ENCODE results near the gene AJUBA. TPM values are rescaled to one million over a fixed set of nuclear protein-coding genes. Genes with fewer than 3 reads are reported as not detected.
"Not testable (repeated sequence)": the region's sequence is repeated elsewhere in the genome, so short reads cannot be mapped to it uniquely, and the experiment has no call there.

The AJUBA gene
- polyA plus RNA-seq, 3 donors: 72.8 to 93.8 (median 86.4) TPM

DNA sequence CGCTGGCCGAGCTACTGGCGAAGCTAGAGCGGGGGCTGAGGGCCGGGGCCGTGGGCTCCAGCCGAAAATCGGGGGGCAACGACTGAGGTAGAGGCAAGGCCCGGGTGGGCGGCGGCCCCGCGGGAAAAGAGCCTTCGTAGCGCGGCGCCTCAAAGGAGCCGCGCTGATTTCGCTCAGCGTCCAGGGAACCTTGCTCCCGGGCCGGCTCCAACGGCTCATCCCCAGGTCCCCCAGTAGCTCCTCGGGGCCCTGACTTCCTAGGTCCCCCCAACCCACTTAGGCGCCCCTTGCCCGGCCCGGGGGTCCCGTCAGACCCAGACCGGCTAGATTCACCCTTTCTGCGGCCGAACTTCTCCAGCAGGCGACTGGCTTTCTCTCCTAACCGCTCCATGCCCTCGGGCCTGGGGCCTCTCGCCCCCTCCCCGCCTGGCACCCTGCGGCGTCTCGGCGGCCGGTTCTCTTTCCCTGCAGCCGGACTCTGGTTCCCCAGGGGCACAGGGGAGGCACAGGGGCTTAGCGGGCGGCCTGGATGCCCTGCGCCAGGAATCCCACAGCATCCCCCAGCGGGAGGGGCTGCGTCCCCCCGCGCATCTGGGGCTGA lies 375 bp downstream of the AJUBA start:
- DNase-seq (ENCODE audit: low read depth in 3 of 3, low spot score in 2 of 3): no peak

DNA sequence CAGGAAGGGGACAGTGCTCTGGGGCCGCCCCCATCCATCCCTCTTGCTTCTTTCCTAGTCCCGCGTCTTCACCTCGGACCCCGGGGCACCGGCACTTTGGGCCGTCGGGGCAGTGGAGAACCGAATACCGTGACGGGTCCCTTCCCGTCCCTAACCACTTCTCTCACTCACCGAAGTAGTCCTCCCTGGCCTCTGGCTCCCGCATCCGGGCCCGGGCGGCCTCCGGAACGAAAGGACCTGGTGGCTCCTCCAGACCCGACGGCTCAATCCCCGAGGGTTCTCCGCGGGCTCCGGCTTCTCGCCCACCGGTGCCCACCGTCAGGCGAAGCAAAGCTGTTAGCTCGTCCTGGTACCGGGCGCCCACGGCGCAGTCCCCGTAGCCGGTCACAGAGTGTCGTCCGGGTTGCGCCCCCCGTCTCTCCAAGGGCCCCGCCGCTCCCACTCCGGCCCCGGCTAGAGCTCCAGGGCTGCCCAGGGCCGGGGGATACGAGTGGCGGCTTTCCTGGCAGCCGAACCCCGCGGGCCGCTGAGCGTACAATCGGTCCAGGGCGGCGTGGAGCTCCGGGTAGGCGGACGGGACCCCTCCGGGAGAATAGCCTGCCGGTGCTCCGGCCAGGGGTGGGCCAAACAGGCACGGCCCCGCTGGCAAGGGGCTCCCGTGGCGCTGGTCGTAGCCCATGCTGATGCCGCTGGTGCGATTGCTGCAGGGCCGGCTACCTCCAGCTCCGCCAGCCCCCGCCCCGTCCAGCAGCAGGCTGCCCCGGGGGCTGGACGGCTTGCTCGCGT lies 1.1 kb downstream of the AJUBA start:
- DNase-seq (ENCODE audit: low read depth in 3 of 3, low spot score in 2 of 3): no peak

DNA sequence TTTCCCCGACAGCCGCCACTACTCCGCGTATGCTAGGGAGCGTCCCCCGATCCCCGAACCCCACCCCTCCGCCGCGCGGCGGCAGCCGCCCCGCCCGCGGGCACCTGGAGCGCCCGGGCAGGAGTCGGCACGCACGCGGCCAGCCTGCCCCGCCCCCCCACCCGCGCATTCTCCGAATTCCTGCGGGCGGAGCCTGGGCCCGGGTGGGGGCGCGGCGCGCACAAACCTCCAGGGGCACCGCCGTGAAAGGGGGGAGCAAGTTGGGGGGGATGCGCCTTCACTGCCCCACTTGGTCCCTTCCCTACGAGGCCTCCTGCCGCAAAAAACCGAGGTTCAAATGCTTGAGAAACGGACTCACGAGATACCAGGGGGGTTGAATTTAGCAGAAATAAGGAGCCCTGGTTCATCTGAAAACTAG lies 1.7 kb downstream of the AJUBA start:
- DNase-seq (ENCODE audit: low read depth in 3 of 3, low spot score in 2 of 3): peak in 1 of 3 donors; percentile 38

DNA sequence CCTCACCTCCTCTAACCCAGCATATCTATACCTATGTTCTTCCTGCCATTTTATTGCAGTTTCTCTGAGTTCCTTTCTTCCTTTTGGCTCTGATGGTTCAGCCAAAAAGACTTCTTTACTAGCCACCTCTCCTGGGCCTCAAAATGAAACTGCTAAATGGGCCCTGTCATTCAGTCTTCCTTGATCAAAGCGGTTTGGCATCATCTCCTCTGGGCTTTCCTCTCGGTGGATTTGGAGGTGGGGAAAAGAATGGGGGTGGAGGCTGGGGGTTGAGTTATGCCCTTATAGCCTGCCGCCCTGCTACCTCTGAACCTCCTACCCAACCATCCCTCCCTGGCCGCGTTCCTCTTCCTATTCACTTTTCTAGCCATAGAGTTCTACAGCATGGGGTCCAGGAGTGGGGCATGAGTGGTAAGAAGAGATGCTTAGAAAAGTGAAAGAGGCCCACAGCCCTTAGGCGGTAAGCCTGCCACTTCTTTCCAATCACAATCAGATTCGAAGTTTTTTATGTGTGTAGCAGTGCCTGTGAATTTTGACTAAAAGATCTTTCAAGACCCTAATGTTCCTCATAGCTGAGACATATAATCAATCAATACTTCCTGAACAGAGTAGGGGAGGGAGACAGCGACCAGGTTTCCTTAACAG lies 2.5 kb downstream of the AJUBA start:
- DNase-seq (ENCODE audit: low read depth in 3 of 3, low spot score in 2 of 3): no peak

DNA sequence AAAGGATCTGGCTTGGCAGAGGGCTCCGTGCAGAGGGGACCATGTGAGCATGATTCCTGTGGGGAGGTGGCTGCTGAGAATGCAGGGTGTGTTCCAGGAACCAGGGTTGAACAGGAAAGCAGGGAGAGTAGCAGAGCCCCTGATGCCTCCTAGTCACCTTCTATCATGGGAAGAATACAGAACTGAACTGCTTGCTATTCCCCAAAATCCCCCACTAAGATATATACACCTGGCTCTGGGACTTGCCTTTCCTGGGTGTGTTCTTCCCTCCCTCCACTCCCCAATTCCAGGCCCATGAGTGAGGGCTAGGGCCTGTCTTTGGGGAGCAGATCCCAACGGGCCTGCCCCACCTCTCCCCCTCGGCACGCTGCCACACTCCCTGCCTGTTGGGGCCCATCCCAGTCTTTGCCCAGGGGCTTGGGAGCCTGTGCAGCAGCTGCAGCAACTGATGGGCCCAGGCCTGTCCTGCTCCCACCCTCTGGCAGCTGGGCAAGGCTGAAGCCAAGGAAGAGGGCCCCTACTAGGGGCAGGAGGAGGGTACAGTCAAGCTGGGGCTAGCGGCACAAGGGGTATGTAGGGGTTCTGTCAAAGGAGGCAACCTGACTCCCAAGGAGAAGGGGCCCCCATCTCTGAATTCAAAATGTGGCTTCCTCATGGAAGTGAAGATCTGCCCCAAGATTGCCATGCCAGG lies 3.2 kb downstream of the AJUBA start:
- no peak for DNase-seq (ENCODE audit: low read depth in 3 of 3, low spot score in 2 of 3)

DNA sequence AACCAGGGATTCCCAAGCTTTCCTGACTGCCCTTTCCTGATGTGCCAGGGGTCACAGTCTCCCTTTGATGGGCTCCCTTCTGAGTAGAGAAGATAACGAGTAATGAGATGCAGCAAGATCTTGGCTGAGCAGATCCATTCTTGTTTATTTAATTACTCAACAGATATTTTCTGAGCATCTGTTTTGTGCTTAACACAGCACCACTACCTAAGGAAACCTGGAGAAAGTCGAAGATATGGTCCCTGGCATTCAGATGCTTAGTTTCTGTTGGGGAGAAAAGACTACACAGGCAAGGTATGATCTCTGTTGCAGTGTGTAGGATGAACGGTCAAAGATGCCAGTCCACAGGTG lies 3.9 kb downstream of the AJUBA start:
- no peak for DNase-seq (ENCODE audit: low read depth in 3 of 3, low spot score in 2 of 3)

DNA sequence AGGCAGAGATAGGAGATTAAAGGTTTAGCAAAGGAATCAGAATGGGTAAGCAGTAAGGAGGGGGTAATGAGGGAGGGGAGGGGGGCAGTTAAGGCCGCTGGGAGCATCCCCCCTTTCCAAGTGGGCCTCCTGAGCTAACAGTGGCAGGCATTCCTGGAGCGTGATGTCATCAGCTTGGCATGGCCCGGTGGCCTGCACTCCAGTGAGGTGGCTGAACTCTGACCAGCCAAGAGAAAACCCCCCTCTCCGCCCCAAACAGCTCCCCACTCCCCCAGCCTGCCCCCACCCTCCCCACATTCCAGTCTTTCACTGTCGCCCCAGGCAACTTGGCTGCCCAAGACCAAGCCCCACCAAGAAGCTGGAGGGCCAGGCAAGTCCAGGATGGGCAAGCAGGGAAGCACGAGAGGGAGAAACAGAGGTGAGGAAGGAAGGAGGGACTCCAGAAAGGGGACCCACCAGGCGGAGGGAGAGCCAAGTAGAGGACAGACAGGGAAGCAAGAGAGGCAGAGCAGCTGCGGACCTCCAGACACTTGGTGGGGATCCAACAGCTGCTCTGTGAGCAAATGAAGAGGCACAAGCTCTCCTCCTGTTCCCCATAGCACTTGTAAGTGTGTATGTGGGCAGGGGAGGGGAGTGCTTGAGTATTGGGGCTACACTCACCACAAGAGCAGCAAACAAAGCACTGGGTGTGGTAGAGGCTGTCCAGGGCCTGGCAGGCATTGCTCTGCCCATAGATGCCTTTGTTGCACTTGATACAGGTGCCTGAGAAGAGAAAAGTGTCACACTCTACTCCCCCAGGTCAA lies 4.5 kb downstream of the AJUBA start:
- peak in 1 of 3 donors; percentile 62 for DNase-seq (ENCODE audit: low read depth in 3 of 3, low spot score in 2 of 3)

DNA sequence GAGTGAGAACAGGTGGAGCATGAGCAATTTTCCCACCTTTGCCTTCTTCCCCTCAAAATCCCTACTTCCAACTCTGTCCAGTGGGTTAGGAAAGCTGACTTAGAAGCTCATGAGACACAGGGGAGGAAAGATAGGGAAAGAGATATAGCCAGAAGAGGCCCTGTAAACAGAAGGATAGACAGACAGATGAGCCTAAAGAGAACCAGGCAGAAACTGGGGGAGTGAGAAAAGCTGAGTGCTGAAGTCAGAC lies 5.0 kb downstream of the AJUBA start:
- DNase-seq (ENCODE audit: low read depth in 3 of 3, low spot score in 2 of 3): no peak

DNA sequence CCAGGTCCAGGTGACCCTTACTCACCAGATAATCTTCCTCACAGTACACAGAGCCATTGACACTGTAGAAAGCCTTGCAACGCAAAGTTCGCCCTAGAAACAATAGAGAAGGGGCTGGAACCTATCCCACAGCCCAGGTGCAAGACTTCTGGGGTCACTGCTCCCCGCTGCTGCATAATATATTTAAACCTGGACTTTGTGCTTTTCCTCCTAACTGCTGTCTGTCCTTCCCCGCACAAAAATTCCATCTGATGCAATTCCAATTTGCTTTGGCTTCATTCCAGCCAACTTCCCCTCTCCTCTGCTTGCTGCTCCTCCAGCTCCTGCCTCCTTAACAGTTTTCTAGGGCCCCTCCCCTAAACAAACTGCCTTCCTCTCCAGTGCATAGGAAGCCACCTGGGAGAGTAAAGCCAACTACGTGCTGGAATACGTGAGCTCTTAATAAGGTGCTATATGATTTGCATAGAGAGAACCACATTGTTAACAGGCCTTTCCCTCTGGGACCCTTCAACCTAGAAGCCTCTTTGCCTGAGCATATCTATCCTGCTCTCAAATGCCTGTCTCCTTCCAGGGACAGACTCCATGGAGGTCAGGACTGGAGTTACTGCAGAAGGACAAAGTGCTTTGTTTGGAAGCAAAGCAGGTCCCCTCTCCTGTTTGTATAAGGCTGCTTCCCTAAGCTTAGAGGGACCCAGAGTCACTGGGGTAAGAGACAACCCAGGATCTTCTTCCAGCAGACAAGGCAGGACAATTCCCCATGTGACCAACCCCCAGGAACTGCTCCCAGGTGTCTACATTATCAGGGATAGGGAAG lies 5.5 kb downstream of the AJUBA start:
- DNase-seq (ENCODE audit: low read depth in 3 of 3, low spot score in 2 of 3): peak in 1 of 3 donors; percentile 23

GRCh38 chr14:22974530-22975313 lies 7.6 kb downstream of the AJUBA start:
- DNase-seq (ENCODE audit: low read depth in 3 of 3, low spot score in 2 of 3): no peak

- DNase-seq (ENCODE audit: low read depth in 3 of 3, low spot score in 2 of 3): peak in 1 of 3 donors; percentile 24
Measured at GRCh38 chr14:22973217-22974032, 8.9 kb downstream of the AJUBA start.

DNA sequence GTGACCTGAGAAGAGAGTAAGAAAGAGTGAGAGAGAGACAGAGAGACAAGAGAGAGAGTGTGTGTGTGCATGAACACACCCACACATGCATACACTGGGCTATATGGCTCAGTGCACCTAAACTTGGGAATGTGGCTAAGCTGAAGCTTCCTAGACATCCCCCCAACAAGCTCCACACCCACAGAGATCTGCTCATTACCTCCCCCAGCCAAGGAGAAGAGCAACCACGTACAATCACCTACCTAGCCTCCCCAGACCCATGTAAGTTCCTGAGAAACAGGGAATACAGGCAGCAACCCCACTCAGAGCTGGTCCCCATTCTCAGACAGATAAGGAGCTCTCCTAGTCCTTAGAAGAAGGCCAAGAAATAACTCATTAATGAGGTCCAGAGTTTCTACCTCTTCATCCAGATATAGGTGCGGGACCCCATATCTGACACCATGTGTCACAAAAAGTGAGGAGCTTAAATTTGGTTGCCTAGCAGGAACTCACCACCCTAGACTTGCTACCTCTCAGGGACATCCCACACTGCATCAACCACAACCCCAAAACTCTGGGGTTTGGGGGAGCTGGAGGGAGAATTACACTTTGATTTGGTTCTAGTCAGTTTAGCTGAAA lies 9.9 kb downstream of the AJUBA start:
- DNase-seq (ENCODE audit: low read depth in 3 of 3, low spot score in 2 of 3): no peak

- DNase-seq (ENCODE audit: low read depth in 3 of 3, low spot score in 2 of 3): no peak
Measured at GRCh38 chr14:22971152-22971551, 11.2 kb downstream of the AJUBA start.

DNA sequence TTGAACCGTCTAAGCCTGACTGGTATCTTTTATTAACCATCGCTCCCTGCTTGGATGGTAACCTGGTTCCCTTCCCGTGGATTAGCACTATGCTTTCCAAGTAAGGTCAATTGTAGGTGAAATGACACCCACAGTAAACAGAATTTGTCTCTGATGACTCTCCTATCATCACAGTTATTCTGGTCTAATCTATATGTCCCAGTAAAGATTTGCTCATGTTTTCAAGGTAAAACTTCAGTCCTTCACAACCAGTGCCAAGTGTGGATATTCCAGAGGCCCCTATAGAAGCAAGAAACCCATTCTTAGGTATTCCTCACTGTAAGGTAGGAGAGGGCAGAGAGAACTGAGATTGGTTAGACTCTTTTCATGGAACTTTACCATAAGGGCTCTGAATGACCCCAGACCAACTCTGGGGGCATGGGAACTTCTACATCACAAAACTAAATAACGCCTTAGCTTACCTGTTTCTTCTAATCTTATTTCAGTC lies 15.5 kb downstream of the AJUBA start:
- DNase-seq (ENCODE audit: low read depth in 3 of 3, low spot score in 2 of 3): no peak

DNA sequence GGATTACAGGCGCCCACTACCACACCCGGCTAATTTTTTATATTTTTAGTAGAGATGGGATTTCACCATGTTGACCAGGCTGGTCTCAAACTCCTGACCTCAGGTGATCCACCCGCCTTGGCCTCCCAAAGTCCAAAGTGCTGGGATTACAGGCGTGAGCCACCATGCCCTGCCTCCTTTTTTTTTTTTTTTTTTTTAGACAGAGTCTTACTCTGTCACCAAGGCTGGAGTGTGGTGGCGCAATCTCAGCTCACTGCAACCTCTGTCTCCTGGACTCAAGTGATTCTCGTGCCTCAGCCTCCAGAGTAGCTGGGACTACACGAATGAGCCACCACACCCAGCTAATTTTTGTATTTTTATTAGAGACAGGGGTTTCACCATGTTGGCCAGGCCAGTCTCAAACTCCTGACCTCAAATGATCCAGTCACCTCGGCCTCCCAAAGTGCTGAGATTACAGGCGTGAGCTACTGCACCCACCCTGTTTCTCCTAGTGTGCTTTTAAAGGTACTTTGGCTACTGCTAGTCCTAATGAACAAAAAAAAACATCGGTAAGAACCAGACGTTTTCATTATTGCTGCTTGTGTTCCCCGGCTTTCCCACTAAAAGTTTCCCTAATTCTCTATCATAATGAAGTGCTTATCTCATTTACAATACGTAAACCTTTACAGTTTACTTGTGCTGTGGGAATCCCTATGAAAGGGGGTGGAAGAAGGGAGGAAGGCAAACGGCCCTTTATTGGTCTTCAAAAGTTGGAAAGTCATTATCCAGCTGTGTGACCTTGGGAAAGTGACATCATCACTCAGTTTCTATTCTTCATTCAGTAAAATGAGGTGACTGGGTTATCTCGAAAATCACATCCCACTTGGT lies 16.2 kb downstream of the AJUBA start:
- DNase-seq (ENCODE audit: low read depth in 3 of 3, low spot score in 2 of 3): not testable (repeated sequence)

DNA sequence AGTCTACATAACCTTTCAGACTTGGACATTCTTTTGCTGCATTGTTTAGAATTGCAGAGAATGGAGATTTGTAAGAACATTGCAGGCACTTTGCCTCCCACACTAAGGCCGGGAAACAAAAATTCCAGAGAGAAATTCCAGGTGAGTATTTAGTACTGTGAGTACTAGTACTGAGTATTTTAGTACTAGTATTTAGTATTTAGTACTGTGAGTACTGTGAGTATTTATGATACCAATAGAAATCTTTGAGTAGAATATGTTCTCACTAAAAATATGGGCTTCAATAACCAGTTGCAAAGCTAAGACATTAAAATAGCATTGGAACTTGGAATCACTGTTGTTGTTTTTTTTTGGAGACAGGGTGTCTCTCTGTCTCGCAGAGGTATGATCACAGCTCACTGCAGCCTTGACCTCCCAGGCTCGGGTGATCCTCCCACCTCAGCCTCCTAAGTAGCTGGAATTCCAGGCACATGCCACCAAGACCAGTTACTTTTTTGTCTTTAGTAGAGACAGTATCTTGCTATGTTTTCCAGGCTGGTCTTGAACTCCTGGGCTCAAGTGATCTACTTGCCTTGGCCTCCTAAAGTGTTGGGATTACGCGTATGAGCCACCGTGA lies 20.2 kb downstream of the AJUBA start:
- DNase-seq (ENCODE audit: low read depth in 3 of 3, low spot score in 2 of 3): no peak
